Measurements from ENCODE around the gene ANKRD9. TPM values are rescaled to one million over a fixed set of nuclear protein-coding genes. Genes with fewer than 3 reads are reported as not detected.

Gene ANKRD9
- total and polyA plus RNA-seq, 9 of the 15 experiments (the other 6 are each of a cell fraction or from before 2014, with no cell fraction given): 0.04 to 32.9 (median 5.3) TPM

DNA sequence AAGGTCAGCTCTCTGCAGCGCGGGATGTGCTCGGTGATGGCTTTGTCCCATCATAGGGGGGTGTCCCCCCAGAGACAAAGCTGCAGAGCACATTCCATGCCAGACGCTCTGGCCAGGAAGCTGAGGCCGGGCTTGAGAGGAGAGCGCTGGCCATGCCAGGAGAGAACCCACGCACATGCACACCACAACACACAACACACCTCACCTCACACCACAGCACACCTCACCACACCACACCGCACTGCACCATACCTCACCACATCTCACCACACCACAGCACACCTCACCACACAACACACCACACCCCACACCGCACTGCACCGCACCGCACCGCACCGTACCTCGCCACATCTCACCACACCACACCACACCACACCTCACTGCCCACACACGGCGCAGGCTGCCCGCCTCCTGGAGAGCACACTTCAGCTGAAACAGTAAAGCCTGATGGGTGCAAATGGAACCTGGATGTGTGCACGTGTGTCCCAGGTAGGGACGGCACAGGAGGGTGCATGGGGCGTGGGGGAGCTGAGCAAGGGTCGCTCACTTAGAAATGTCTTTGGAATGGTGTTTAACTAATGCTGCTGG is 10.8 kb downstream of the ANKRD9 start:
- H2AFZ ChIP-seq (ENCODE audit: low read depth, low read length): no peak overlapping the region
- WGBS (ENCODE audit: insufficient coverage, low coverage, missing lambda C conversion rate): 74% methylated on average over 10 of the region's 21 CpGs

More for the DNA sequence above, 10.8 kb downstream of the ANKRD9 start:
- FAIRE-seq (no peak), DNase-seq (ENCODE audit: extremely low read depth in 1 of 4, low spot score in 3 of 4) (peak in 1 of 4 experiments; percentile 1), ATAC-seq (no peak)
- no peak overlapping the region for H3K27ac ChIP-seq (ENCODE audit: extremely low read depth, low read depth, low read length)
- no peak overlapping the region for H3K4me2 ChIP-seq (ENCODE audit: insufficient read depth, low read length)
- H3K27me3 ChIP-seq (ENCODE audit: control insufficient read depth in 2 of 2, insufficient read depth in 2 of 2, low read length in 2 of 2): no peaks in the 10 kb centered on the region
- in situ Hi-C loops (cut with MboI): no loop called here
- TF ChIP-seq, protein P1, sequence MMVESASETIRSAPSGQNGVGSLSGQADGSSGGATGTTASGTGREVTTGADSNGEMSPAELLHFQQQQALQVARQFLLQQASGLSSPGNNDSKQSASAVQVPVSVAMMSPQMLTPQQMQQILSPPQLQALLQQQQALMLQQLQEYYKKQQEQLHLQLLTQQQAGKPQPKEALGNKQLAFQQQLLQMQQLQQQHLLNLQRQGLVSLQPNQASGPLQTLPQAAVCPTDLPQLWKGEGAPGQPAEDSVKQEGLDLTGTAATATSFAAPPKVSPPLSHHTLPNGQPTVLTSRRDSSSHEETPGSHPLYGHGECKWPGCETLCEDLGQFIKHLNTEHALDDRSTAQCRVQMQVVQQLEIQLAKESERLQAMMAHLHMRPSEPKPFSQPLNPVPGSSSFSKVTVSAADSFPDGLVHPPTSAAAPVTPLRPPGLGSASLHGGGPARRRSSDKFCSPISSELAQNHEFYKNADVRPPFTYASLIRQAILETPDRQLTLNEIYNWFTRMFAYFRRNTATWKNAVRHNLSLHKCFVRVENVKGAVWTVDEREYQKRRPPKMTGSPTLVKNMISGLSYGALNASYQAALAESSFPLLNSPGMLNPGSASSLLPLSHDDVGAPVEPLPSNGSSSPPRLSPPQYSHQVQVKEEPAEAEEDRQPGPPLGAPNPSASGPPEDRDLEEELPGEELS (CRISPR knock-in tag; IDR thresholded peaks at IDR 0.05; ENCODE audit: borderline replicate concordance): no peak
- TF ChIP-seq CTBP1 (IDR thresholded peaks at IDR 0.05; ENCODE audit: borderline replicate concordance): no peak
- no peak for TF ChIP-seq ZZZ3 (IDR thresholded peaks at IDR 0.05)
- H3K4me3 ChIP-seq: no peak overlapping the region
- H3K4me1 ChIP-seq (replicated peaks in 1 of 2; ENCODE audit: control insufficient read depth in 2 of 2, insufficient read depth in 2 of 2, low read length in 2 of 2): peaks cover 21 to 58% of the 10 kb centered on the region in 2 experiments; a peak in 4 of 5 replicates
- H3K36me3 ChIP-seq (ENCODE audit: control insufficient read depth, insufficient read depth, low read length): no peaks in the 10 kb centered on the region
- H4K20me1 ChIP-seq (replicated peaks; ENCODE audit: control insufficient read depth, insufficient read depth, low read length): no peaks in the 10 kb centered on the region
- CTCF ChIA-PET (ENCODE audit: low intra/inter-chr PET ratio): no interaction called here
- H3K9me1 ChIP-seq (ENCODE audit: control insufficient read depth, insufficient read depth, low read length): no peaks in the 10 kb centered on the region
- BruUV-seq (replicated peaks): no TSS peak
- no peaks in the 10 kb centered on the region for H3K79me2 ChIP-seq (ENCODE audit: control insufficient read depth, insufficient read depth, low read length)
- H3K9me3 ChIP-seq (replicated peaks; ENCODE audit: control insufficient read depth, insufficient read depth, low read depth, low read length): no peaks in the 10 kb centered on the region
- POLR2A ChIA-PET: interaction anchor here (0.7 kb wide), 1 partner anchor 452 kb away, joined by 3 read pairs; no protein-coding TSS in a partner anchor
- H3K9ac ChIP-seq (ENCODE audit: insufficient read depth in 1 of 2, low read depth in 2 of 2, low read length in 2 of 2): peak overlapping the region in 1 of 2 experiments; percentile 4; a peak in 2 of 4 replicates
- intact Hi-C loops (cut with micrococcal nuclease): loop anchor here (1.0 kb wide), 1 partner anchor 60 kb away; no protein-coding TSS in a partner anchor
